Activated T-cell treated with anti-CD3 and anti-CD28 coated beads for 48 hours (primary cell): Measurements from ENCODE around the gene FBXW10B.
"Not testable (repeated sequence)": the region's sequence is repeated elsewhere in the genome, so short reads cannot be mapped to it uniquely, and the experiment has no call there.

ENCODE experiments used
- DNase-seq: peaks from one replicate; pipeline ENCODE4 v3.0.0-alpha.2; 2020; ENCODE audit warnings: low read depth

Gene FBXW10B

DNA sequence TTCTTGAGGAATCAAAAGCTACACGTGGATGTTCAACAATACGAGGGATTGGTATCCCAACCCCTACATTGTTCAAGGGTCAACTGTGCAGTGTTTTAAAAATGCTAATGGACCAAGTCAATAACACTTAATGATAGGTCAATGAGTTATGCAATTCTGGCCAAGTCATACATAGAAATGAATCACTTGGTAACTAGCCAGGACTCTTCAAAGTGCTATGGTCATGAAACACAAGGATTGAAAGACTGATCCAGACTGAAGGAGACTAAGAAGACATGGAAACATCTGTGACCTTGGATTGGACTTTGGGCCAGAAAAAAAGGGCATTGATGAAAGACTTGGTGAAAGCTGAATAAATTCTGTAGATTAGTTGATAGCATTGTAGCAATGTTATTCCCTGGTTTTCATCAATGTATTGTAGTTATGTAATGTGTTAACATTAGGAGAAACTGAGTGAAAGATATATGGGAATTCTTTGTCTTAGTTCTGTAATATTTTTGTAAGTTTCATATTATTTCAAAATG lies 11.5 kb upstream of the FBXW10B start:
- not testable (repeated sequence) for DNase-seq

DNA sequence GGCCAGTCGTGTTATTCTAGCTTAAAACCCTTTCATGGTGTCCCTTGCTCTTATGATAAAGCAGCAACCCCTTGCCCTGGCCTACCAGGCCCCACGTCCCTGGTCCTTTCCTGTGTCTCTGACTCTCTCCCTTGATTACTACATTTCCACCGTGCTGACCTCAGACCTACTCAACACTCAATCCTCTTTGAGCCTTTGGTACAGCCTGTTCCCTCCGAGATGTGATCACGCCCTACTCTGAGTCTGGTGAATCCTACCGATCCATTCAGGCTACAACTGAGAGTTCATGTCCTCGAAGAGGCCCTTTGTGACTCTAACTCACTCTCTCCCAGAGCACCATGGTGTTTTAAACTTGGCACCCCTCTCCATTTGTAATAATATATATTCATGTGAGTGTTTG lies 10.5 kb upstream of the FBXW10B start:
- DNase-seq, result not testable (repeated sequence)

- DNase-seq, result not testable (repeated sequence)
These were observed 4.2 kb upstream of the FBXW10B start for GRCh38 chr17:15623661-15624209.

DNA sequence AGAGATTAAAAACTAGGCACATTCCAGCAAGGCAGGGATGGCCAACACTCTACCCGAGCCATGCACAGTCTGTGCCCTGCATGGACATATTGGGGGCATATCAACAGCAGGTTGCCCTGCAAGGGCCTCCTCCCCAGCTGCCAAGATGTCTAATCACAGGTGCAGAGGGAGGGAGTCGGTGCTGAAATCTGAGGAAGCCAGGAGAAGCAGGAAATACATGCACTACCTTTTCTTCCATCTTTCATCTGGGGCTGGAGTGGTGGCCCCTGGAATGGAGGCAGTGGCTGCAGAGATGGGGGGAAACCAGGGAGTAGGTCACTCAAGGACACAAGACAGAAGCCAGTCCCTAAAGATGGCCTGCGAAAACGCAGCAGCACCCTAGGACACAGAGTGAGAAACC lies 3.8 kb upstream of the FBXW10B start:
- DNase-seq, result not testable (repeated sequence)

DNA sequence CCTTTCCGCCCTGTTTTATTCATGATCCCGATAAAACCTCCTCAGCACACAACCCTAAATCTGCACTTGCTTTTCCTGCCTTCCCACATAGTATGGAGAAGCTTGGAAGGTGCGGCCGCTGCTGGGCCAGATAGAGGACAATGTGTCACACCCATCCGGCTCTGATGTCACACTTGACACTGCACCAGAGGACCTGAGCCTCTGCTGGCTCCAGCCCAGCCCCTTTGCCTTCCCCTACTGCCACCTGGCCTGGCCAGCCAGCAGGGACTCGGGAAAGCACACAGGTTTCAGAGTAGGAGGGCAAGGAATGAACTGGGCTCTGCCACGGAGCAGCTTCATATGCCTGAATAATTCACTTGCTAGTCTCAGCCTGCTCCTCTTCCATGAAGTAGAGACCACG lies 2.6 kb upstream of the FBXW10B start:
- not testable (repeated sequence) for DNase-seq

DNA sequence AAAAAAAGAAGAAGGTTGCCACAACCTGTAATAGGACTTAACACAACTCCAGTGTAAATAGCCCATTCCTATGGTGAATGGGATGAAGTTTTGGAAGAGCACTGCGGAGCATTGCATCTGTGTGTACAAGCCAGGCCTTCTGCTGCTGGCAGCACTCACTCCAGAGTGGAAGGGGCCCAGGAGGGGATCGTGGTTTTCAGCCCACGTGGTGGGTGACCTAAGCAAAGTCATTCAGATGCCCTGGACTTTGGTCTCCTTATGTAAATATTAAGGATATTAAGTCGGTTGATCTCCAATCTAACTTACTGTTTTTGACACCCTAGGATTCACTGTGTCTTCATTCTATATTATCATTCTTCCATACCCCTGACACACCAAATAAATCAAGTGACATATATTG lies 2.7 kb downstream of the FBXW10B start:
- DNase-seq, result not testable (repeated sequence)

- DNase-seq, result not testable (repeated sequence)
These were observed 3.7 kb downstream of the FBXW10B start for GRCh38 chr17:15615850-15616249.

GRCh38 chr17:15613111-15613510 lies 6.4 kb downstream of the FBXW10B start:
- not testable (repeated sequence) for DNase-seq

DNA sequence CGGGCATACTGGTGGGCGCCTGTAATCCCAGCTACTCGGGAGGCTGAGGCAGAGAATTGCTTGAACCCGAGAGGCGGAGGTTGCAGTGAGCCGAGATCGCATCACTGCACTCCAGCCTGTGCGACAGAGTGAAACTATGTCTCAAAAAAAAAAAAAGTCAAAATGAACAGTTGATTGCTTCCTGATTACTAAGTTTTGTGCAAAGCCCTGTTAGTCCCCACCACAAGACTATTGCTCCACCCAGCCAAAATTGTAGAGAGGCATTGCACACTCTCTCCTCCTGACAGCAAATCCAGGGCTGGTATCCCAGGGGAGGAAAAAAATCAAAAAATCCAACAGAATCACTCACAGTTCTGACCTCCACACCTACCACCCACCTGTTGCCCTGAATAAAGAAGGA lies 26.5 kb downstream of the FBXW10B start:
- DNase-seq, result not testable (repeated sequence)

DNA sequence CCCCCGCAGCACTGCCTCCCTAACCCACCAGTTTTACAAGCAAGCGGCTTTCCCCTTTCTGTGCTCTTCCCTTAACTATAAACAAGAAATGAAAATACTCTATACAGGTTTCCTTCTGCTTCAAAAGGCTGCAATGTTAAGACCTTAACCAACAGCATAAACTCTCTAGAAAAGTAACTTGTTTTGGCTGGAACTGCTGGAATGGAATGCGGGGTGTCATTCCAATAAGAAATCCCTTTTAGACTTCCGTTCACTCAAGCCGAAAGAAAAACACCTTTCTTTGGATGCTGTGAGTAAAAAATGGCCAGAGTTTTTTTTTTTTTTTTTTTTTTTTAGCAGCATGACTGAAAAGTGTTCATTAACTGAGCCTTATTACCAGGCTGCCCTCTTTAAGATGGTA lies 27.5 kb downstream of the FBXW10B start:
- DNase-seq, result not testable (repeated sequence)

DNA sequence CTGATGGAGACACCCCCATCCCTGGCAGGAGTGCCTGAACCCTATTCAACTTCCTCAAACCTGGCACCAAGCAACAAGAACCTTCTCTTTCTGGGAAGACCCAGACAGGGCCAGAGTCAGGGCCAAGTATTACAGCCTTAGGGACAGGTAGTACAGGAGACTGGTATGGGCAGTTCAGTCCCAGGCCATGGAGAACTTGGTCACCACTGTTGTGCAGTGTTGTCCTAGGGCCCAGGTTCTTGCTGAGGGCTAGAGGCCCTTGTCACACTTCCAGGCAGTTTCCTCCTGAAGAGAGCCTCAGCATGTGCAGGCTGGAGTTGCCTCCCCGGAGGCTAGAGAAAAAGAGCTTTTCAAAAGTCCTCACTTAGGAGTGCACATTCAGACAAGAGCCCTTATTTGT lies 28.7 kb downstream of the FBXW10B start:
- DNase-seq, result not testable (repeated sequence)

- DNase-seq, result peak; percentile 9
These were observed 29.7 kb downstream of the FBXW10B start for GRCh38 chr17:15589544-15590536.

GRCh38 chr17:15588017-15588416 lies 31.5 kb downstream of the FBXW10B start:
- not testable (repeated sequence) for DNase-seq

DNA sequence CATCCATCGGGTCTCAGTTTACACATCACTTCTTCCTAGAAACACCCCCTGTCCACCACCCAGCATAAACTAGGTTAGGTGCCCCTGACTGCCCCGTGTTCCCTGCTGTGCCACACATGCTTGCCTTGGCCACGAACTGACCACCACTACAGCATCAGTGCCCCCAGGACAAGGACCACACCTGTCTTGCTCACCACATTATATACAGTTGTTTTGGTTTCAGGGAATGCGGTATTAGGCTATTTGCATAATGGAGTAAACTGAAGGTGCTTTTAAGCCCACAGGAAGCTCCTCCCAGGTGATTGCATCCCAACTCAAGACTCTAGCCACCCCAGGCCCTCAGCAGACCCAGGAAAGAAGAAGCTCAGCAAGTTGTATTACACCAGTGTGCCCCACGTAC lies 36.2 kb downstream of the FBXW10B start:
- not testable (repeated sequence) for DNase-seq

DNA sequence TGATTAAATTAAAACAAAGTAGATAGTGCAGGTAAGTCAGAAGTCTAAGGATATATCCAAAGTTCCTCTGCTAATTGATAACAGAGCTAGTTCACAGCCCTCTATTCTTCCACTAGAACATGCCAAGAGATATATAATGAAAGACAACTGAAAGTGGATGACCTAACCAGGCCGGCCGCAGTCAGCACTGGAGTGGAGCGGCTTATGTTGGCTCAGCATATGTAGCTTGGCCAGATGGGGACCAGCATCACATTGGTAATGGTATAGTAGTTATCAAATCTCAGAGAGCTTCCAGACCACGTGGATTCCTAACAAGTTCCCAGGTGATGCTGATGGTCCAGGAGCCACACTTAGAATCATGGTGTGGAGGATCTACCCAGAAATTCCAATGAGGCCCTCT lies 38.0 kb downstream of the FBXW10B start:
- not testable (repeated sequence) for DNase-seq

GRCh38 chr17:15576848-15577247 lies 42.7 kb downstream of the FBXW10B start:
- DNase-seq, result not testable (repeated sequence)

DNA sequence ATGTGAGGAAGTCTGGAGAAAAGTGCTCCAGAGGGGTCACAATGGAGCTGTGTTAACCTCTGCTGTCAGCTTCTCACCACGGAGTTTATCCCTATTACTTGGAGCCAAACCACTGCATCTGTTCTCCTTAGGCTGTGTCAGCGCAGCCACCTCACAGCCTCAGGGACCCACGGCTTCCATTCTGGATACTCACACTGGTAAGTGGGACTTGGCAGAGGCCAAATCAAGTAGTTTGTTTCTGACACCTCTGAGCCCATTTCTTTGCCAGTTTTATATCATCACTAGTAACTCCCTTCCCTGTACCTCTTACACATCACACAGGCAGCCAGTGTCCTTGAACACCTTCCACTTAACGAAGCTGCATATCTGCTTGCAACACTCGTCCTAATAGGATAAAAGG lies 44.8 kb downstream of the FBXW10B start:
- DNase-seq, result not testable (repeated sequence)

DNA sequence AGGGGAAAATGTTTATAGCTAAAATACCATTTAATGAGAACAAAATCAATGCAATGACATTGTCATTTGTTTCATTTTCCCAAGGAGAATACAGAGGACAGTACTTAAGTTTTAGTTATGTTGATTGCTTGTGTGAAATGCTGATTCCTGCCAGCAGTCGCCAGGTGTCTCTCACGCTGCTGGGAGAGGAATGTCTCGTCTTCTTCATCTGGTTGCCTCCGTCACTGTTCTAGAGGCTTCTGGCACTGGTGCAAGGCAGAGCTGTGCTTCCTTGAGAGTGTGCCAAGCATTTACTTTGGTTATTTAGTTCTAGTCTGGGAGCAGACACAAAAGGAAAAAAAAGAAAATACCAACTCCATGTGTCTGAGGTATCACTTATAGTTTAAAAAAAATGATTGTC lies 45.6 kb downstream of the FBXW10B start:
- DNase-seq, result not testable (repeated sequence)
